ENCODE results near the gene MEIS1.

Gene MEIS1

GRCh38 chr2:66570471-66570870, 135.5 kb downstream of the MEIS1 start:
- ChIA-PET POLR2A (ENCODE audit: low non-redundant PET) (no interaction called here), CTCF (interaction anchor here (0.8 kb wide), 1 partner anchor 133 kb away, joined by 3 read pairs; no protein-coding TSS in a partner anchor)
- no peak for DNase-seq (ENCODE audit: low spot score)
- no peak overlapping the region for H3K27ac ChIP-seq
- TF ChIP-seq CTCF (conservative IDR thresholded peaks at IDR 0.05; ENCODE audit: low read depth) = no peak

- DNase-seq (ENCODE audit: low spot score) = no peak
- TF ChIP-seq CTCF (conservative IDR thresholded peaks at IDR 0.05; ENCODE audit: low read depth) = no peak
- no peak overlapping the region for H3K27ac ChIP-seq
- POLR2A ChIA-PET (ENCODE audit: low non-redundant PET) = no interaction called here
- CTCF ChIA-PET = interaction anchor here (0.7 kb wide), 1 partner anchor 145 kb away, joined by 3 read pairs; no protein-coding TSS in a partner anchor
Observed at GRCh38 chr2:66571918-66572317, 137.0 kb downstream of the MEIS1 start.

GRCh38 chr2:66572391-66572790, 137.5 kb downstream of the MEIS1 start:
- POLR2A ChIA-PET (ENCODE audit: low non-redundant PET) = no interaction called here
- no peak overlapping the region for H3K27ac ChIP-seq
- CTCF ChIA-PET = interaction anchor here (0.7 kb wide), 1 partner anchor 145 kb away, joined by 3 read pairs; no protein-coding TSS in a partner anchor
- TF ChIP-seq CTCF (conservative IDR thresholded peaks at IDR 0.05; ENCODE audit: low read depth) = no peak
- DNase-seq (ENCODE audit: low spot score) = no peak

- H3K27ac ChIP-seq = no peak overlapping the region
- POLR2A ChIA-PET (ENCODE audit: low non-redundant PET) = no interaction called here
- CTCF ChIA-PET = no interaction called here
- TF ChIP-seq CTCF (conservative IDR thresholded peaks at IDR 0.05; ENCODE audit: low read depth) = no peak
- DNase-seq (ENCODE audit: low spot score) = no peak
Observed at GRCh38 chr2:66573416-66573815, 138.5 kb downstream of the MEIS1 start.

- ChIA-PET CTCF (interaction anchor here (0.6 to 1.2 kb wide), 3 partner anchors 65 to 313 kb away, joined by 3 to 5 read pairs (median 3); no protein-coding TSS in a partner anchor), POLR2A (ENCODE audit: low non-redundant PET) (no interaction called here)
- no peak for DNase-seq (ENCODE audit: low spot score)
- no peak for TF ChIP-seq CTCF (conservative IDR thresholded peaks at IDR 0.05; ENCODE audit: low read depth)
- H3K27ac ChIP-seq = no peak overlapping the region
Observed at GRCh38 chr2:66573821-66574233, 138.9 kb downstream of the MEIS1 start.

- ChIA-PET POLR2A (ENCODE audit: low non-redundant PET) (no interaction called here), CTCF (interaction anchor here (0.6 to 2.5 kb wide), 8 partner anchors 75 to 1196 kb away, joined by 3 to 13 read pairs (median 4); no protein-coding TSS in a partner anchor)
- peak; percentile 87 for DNase-seq (ENCODE audit: low spot score)
- peak; percentile 68 for TF ChIP-seq CTCF (conservative IDR thresholded peaks at IDR 0.05; ENCODE audit: low read depth)
- H3K27ac ChIP-seq = peak overlapping the region; percentile 83
Observed at GRCh38 chr2:66574701-66575624, 140.0 kb downstream of the MEIS1 start.

Data from RWPE1 (cell line).